HG03039 (cell line): ENCODE results near the gene AMZ2.
A peak's percentile ranks its signal among the peaks of the same experiment; 100 is the strongest.
"Not testable (repeated sequence)": the region's sequence is repeated elsewhere in the genome, so short reads cannot be mapped to it uniquely, and the experiment has no call there.

Experiments used
- ATAC-seq: cut with Tn5 transposase; IDR thresholded peaks from one replicate; pipeline ENCODE4 v1.9.1; 2021; ENCODE audit warnings: mild to moderate bottlenecking, moderate library complexity; ENCODE audit not compliant: unreplicated experiment

The AMZ2 gene

GRCh38 chr17:68220186-68220585 is 27.7 kb upstream of the AMZ2 start:
- not testable (repeated sequence) for ATAC-seq

- ATAC-seq = not testable (repeated sequence)
These were observed 27.1 kb upstream of the AMZ2 start for GRCh38 chr17:68220786-68221185.

- ATAC-seq = no peak
These were observed 26.1 kb upstream of the AMZ2 start for GRCh38 chr17:68221786-68222185.

- no peak for ATAC-seq
These were observed 25.2 kb upstream of the AMZ2 start for GRCh38 chr17:68222606-68223005.

GRCh38 chr17:68225055-68225454 is 22.8 kb upstream of the AMZ2 start:
- not testable (repeated sequence) for ATAC-seq

DNA sequence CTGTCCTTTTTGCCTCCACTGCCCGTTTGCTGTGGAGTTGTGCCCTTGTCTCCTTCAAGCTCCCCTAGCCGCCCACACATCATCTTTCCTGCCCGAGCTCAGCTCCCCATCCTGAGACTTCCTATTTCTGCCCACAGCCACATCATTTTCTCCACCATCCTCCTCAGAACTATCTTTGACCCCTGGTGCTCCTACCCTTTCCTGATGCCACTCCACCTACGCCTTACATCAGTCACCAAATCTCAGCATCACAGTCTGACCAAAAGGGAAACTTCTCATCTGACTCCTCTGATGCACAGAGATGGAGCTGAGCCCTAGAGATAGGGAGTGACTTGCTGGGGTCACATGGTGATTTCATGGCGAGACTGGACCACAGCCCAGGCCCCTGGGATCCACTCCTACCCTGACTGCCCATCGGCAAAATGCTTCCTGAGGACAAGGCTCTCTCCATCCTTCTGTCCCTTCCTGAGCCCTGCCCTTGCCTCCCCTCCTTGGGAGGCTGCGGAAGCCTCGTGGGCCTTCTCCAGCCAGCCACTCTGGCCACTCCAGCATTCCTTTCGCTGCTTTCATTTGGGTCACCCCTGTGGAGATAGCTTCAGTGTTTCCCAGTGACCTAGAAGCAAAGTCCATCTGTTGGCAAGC is 19.7 kb upstream of the AMZ2 start:
- ATAC-seq = not testable (repeated sequence)

- no peak for ATAC-seq
These were observed 18.8 kb upstream of the AMZ2 start for GRCh38 chr17:68228817-68229570.

DNA sequence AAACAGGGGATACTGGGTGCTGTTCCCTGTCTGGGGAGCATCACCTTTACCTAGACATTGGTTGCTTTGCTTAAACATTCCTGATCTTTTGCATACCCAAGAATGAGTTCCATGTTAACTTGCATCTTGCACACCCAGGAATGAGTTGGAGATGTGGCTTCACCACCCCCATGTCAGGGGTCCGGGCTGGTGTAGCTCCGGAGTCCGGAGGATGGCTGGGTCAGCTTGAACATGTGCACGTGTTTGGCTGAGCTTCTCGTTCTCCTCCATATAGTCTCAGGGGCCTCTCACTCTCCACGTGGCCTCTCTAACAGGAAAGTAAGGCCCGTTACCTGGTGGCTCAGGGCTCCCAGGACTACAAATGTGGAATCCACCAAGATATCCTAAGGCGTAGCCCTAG is 18.2 kb upstream of the AMZ2 start:
- ATAC-seq = no peak

- not testable (repeated sequence) for ATAC-seq
These were observed 16.7 kb upstream of the AMZ2 start for GRCh38 chr17:68231131-68231530.

DNA sequence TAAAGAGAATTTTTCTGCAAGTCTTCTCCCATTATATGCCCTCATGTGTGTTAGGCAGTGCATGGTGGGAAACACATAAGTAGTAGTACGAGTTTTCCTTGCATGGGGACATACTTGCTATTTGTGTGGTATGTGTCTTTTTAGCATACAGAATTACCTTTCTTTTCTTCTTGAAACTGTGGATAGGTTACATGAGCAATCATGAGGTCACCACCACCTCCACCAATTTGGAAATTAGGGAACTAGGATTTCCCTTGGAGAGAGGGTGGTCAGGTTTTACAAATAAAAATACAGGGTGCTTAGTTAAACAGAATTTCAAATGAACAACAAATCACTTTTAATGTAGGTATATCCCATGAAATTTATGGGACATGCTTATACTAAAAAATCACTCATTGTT is 16.3 kb upstream of the AMZ2 start:
- ATAC-seq = no peak

- ATAC-seq = not testable (repeated sequence)
These were observed 15.1 kb upstream of the AMZ2 start for GRCh38 chr17:68232741-68233140.

DNA sequence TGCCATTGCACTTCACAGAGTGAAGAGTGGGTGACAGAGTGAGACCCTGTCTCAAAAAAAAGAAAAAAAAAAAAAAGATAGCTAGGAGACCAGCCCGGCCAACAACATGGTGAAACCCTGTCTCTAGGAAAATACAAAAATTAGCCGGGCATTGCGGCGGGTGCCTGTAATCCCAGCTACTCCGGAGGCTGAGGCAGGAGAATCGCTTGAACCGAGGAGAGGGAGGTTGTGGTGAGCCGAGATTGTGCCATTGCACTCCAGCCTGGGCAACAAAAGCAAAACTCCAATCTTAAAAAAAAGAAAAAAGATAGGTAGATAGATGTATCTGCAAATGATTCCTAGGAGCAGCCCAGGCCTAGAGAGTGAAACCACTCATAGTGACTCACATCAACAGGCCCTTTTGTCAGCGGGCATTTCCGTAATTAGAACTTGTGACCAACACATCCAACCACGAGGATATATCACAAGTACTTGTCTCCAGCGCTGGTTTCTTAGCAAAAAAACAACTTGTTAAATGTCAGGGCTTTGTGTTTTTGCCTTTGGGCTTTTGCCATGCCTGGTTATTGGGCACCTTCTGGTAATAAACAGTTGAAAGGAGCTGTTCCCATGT is 13.0 kb upstream of the AMZ2 start:
- not testable (repeated sequence) for ATAC-seq

GRCh38 chr17:68235336-68235791 is 12.5 kb upstream of the AMZ2 start:
- not testable (repeated sequence) for ATAC-seq

DNA sequence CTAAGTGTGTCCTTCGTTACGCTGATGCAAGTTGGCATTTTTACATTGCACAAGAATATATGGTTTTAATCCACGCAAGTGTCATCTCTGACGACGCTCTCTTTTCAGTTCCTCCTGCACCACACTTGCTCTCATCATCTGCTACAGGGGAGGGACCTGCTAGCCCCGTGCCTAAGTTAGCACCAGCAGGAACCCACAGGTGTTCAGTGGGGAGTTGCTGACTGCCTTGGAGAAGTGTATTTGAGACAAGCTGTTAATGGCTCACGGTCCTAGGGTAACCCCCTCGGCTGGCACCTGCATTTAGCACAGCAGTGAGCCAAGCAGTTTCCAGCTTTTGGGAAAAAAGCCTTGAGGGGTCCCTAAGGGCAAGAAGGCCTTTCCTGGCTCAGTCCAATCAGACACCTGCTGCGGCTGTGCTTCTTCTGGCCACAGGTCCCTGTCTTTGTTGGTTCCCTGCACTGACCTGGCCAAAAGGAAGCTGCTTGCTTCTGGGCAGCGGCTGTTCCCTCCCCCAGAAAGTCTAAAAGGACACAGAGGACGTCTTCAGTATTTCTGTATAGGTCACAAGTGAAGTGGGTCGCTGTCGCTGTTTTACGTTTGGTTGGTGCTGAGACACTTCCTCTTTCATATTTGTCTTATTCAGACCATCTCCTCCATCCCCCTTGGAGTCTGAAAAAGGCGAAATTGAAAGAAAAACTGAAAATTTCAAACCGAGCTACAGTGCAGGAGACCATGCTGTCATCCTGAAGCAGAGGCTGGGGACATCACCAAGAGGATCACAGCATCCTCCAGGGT is 10.3 kb upstream of the AMZ2 start:
- ATAC-seq = peak; percentile 56

- ATAC-seq = no peak
These were observed 9.5 kb upstream of the AMZ2 start for GRCh38 chr17:68238164-68238870.

DNA sequence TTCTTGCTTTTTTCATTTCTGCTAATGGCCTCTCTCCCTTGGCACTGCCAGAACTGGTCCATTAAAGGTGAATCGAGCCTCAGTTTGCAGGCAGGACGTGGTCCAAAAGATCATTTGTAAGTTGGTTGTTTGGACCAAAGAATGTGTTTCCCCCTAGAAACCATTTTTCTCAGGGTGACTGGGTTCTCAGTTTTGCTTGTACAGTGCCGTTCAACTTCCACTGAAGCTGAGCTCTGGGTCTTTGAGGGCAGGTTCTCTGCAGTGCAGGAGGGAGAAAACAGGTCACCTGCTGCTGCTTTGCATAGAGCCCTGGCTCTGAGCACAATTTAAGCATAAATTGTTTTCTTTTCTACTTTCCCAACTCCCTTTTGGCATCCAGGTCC is 9.0 kb upstream of the AMZ2 start:
- peak; percentile 26 for ATAC-seq

DNA sequence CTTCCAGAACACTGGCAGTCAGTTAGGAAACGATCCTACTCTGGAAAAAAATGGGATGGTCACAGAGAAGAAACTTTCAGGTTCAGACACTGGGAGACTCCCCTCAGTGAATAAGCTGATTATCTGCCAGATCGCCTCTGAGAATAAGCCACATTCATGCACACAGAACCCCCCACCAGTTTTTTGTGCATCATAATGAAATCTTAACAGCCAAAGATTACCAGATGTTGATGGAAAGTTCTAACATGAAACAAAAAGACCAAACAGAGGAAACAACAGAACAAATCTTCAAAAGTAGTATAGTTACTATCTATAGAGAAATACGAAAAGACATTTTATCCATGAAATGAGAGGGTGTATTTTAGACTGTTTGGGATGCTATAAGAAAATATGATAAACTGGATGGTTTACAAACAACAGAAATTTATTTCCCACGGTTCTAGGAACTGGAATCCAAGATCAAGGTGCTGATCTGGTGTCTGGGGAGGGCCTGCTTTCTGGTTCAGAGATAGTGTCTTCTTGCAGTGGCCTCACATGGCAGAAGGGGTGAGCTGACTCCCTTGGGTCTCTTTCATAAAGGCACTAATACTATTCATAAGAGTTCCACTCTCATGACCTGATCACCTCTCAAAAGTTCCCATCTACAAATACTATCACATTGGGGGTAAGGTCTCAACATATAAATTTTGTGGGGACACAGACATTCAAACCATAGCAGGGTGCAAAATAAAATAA is 8.0 kb upstream of the AMZ2 start:
- ATAC-seq = no peak

DNA sequence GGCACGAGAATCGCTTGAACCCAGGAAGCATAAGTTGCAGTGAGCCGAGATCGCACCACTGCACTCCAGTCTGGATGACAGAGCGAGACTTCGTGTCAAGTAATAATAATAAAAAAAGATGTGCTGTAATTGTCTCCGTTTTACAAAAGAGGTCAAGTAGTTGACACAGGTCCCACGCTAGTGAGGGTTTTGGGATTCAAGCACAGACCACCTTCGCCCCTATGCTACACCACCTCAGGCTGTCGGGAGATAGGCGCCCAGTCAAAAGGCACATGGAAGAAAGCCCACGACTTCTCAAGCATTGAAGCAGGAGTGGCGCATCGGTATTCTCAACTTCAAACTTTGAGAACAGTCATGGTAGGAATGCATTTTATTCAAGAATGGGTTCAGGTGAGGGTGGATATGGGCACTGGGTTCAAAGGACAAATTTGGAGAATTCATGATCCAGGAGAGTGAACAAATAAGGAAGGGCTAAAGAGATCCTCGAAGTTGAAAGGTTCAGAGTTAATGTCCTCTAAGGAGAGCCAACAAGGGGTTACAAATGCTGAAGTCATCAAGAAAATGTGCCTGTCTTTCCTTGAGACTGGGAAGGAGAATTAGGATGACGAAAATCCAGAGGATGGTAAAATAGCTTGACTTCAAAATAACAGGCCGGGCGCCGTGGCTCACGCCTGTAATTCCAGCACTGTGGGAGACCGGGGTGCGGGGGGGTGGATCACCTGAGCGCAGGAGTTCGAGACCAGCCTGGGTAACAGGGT is 1.4 kb upstream of the AMZ2 start:
- ATAC-seq = no peak

DNA sequence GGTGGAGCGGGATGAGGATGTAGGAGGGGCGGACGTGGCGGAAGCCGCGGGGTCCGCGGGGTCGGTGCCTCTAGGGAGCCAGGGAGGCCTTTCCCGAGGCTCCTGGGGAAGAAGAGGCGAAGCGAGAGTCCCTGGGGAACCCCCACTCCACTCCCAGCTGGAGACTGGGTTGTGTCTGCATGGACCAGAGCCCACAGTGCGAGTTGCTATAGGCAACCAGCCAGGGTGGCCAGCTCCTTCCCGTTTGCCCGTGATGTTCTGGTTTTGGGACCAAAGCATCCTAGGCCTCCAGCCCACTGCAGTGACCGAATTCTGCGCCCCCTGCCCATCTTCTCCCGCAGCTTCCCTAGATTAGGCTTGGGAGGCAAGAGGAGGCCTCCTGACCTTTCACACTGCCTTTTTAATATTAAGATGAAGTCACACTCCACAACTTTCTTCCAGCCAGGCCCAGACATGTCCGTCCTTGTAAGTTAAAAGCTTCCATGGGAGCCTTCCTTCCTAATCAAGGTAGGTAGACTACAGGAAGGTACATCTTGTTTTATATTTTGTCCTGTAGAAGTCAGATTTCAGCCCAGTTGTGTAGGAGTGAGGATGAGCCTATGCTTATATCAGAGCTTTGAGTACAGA is 469 bp downstream of the AMZ2 start:
- peak; percentile 33 for ATAC-seq
